ENCODE data around the gene RAD51B.
"Not testable (repeated sequence)": the region's sequence is repeated elsewhere in the genome, so short reads cannot be mapped to it uniquely, and the experiment has no call there.

Gene RAD51B

GRCh38 chr14:67819563-67820421 is at the start of gene RAD51B:
RAD51B (plus strand) TSS chr14:67819779.
- peak; percentile 58 for DNase-seq (ENCODE audit: low read depth)

- no peak for DNase-seq (ENCODE audit: low read depth)
These were observed 45.7 kb upstream of the RAD51B start for GRCh38 chr14:67773844-67774377.

GRCh38 chr14:67776653-67777322 is 42.8 kb upstream of the RAD51B start:
- DNase-seq (ENCODE audit: low read depth), result no peak

- DNase-seq (ENCODE audit: low read depth), result no peak
These were observed 40.8 kb upstream of the RAD51B start for GRCh38 chr14:67778792-67779191.

GRCh38 chr14:67782090-67782489 is 37.5 kb upstream of the RAD51B start:
- DNase-seq (ENCODE audit: low read depth), result no peak

GRCh38 chr14:67784244-67784823 is 35.2 kb upstream of the RAD51B start:
- no peak for DNase-seq (ENCODE audit: low read depth)

- no peak for DNase-seq (ENCODE audit: low read depth)
These were observed 34.1 kb upstream of the RAD51B start for GRCh38 chr14:67785270-67786109.

- no peak for DNase-seq (ENCODE audit: low read depth)
These were observed 31.9 kb upstream of the RAD51B start for GRCh38 chr14:67787673-67788072.

GRCh38 chr14:67798731-67799130 is 20.8 kb upstream of the RAD51B start:
- DNase-seq (ENCODE audit: low read depth), result no peak

- no peak for DNase-seq (ENCODE audit: low read depth)
These were observed 18.8 kb upstream of the RAD51B start for GRCh38 chr14:67800743-67801142.

- DNase-seq (ENCODE audit: low read depth), result no peak
These were observed 13.3 kb upstream of the RAD51B start for GRCh38 chr14:67806246-67806645.

GRCh38 chr14:67814821-67815220 is 4.8 kb upstream of the RAD51B start:
- DNase-seq (ENCODE audit: low read depth), result no peak

GRCh38 chr14:67815573-67816225 is 3.9 kb upstream of the RAD51B start:
- no peak for DNase-seq (ENCODE audit: low read depth)

GRCh38 chr14:67816326-67817002 is 3.1 kb upstream of the RAD51B start, which contains the start of gene ZFYVE26:
ZFYVE26 (minus strand) TSS chr14:67816590; CDS start chr14:67815963, 627 bp downstream.
- peak; percentile 78 for DNase-seq (ENCODE audit: low read depth)

- no peak for DNase-seq (ENCODE audit: low read depth)
These were observed 1.7 kb upstream of the RAD51B start for GRCh38 chr14:67817750-67818438.

- DNase-seq (ENCODE audit: low read depth), result not testable (repeated sequence)
These were observed 1.1 kb upstream of the RAD51B start for GRCh38 chr14:67818476-67818875.

- peak; percentile 28 for DNase-seq (ENCODE audit: low read depth)
These were observed 921 bp downstream of the RAD51B start for GRCh38 chr14:67820428-67820971.

GRCh38 chr14:67821121-67821520 is 1.5 kb downstream of the RAD51B start:
- DNase-seq (ENCODE audit: low read depth), result no peak

- no peak for DNase-seq (ENCODE audit: low read depth)
These were observed 11.5 kb downstream of the RAD51B start for GRCh38 chr14:67831113-67831512.

- no peak for DNase-seq (ENCODE audit: low read depth)
These were observed 13.8 kb downstream of the RAD51B start for GRCh38 chr14:67833403-67833802.

Data from HS-5 (cell line).